GM12878 (cell line): ENCODE measurements around the gene PRL. TPM values are rescaled to one million over a fixed set of nuclear protein-coding genes. Genes with fewer than 3 reads are reported as not detected.

Experiments
- ATAC-seq: fragments of 200-7000 bp; cut with Tn5 transposase; 3 replicates; pipeline ENCODE4 v1.9.1; 2020; ENCODE audit warnings: mild to moderate bottlenecking, moderate library complexity
- BruUV-seq: library from RNA; stranded (reverse); fragments of 400-500 nt; replicated peaks from 2 replicates; lab custom pipeline; 2021; lab: Mats Ljungman, UMichigan
- CTCF ChIA-PET: fragments of 300-600 bp; sonication (Branson Sonifier 250); formaldehyde crosslinking; extraction: SDS; loops from one replicate; lab custom pipeline; 2021; ENCODE audit warnings: inconsistent platforms; lab: Yijun Ruan, JAX
- POLR2A ChIA-PET: fragments of 350-600 bp; formaldehyde crosslinking; extraction: SDS; loops from one replicate; lab custom pipeline; 2021; ENCODE audit warnings: inconsistent platforms; lab: Charles Lee
- RAD21 ChIA-PET: fragments of 300-600 bp; sonication (Branson Sonifier 250); formaldehyde crosslinking; loops from one replicate; lab custom pipeline; 2023; ENCODE audit warnings: antibody characterized with exemption; ENCODE audit not compliant: unreplicated experiment; lab: Charles Lee
- SMC1A ChIA-PET: fragments of 300-600 bp; sonication (Branson Sonifier 250); formaldehyde crosslinking; loops from one replicate; lab custom pipeline; 2023; ENCODE audit not compliant: unreplicated experiment, uncharacterized antibody; lab: Charles Lee
- DNase-seq: peaks from one replicate; pipeline ENCODE4 v3.0.0-alpha.2; 2011; ENCODE audit warnings: low read depth, low spot score
- FAIRE-seq: peaks from 3 replicates; lab custom pipeline; 2011; peaks lifted over from hg19 to GRCh38; lab: Jason Lieb, UNC
- H2AFZ ChIP-seq: 2 replicates; pipeline ENCODE4 v1.6.0; 2011; ENCODE audit warnings: low read depth, low read length, control low read depth; ENCODE audit not compliant: control insufficient read depth
- H3K27ac ChIP-seq: 2 replicates; pipeline ENCODE4 v1.5.1; 2011; ENCODE audit warnings: control low read depth; ENCODE audit not compliant: control insufficient read depth, insufficient read depth
- H3K27me3 ChIP-seq, 2 experiments: replicated peaks in 1 of 2; 2 replicates each; pipeline versions ENCODE4 v1.6.0 to v1.6.1; 2011; ENCODE audit warnings: low read length in 1 of 2; ENCODE audit not compliant: control insufficient read depth in 2 of 2, insufficient read depth in 2 of 2
- H3K36me3 ChIP-seq, 2 experiments: 2 replicates each; pipeline ENCODE4 v1.5.1; 2011; ENCODE audit warnings: low read length in 1 of 2; ENCODE audit not compliant: control insufficient read depth in 2 of 2, insufficient read depth in 2 of 2
- H3K4me1 ChIP-seq: 2 replicates; pipeline ENCODE4 v1.6.1; 2011; ENCODE audit warnings: mild to moderate bottlenecking, low read length, moderate library complexity, mixed read lengths; ENCODE audit not compliant: control insufficient read depth, insufficient read depth
- H3K4me2 ChIP-seq: 2 replicates; pipeline ENCODE4 v1.6.0; 2011; ENCODE audit warnings: control low read depth; ENCODE audit not compliant: control insufficient read depth, insufficient read depth
- H3K4me3 ChIP-seq: fragments of 200-600 bp; sonication (generic); 2 replicates; pipeline ENCODE4 v1.5.1; 2016
- H3K79me2 ChIP-seq: 2 replicates; pipeline ENCODE4 v1.6.0; 2011; ENCODE audit warnings: low read length; ENCODE audit not compliant: control insufficient read depth, insufficient read depth
- H3K9ac ChIP-seq: 2 replicates; pipeline ENCODE4 v1.8.0; 2011; ENCODE audit warnings: low read length, control low read depth, mixed read lengths; ENCODE audit not compliant: control insufficient read depth, insufficient read depth
- H3K9me3 ChIP-seq: replicated peaks from 3 replicates; pipeline ENCODE4 v1.5.1; 2011; ENCODE audit warnings: mild to moderate bottlenecking, low read length; ENCODE audit not compliant: control insufficient read depth, insufficient read depth
- H4K20me1 ChIP-seq: 2 replicates; pipeline ENCODE4 v1.6.0; 2011; ENCODE audit not compliant: control insufficient read depth, insufficient read depth
- ATF7 ChIP-seq: fragments of 450-650 bp; IDR thresholded peaks from 2 replicates; pipeline ENCODE4 v1.6.1; 2016; ENCODE audit warnings: low read depth, mild to moderate bottlenecking
- CHD1 ChIP-seq: IDR thresholded peaks from 2 replicates; pipeline ENCODE4 v1.6.1; 2012; ENCODE audit warnings: low read depth, low read length, improper control_type of control experiment
- GABPA ChIP-seq: IDR thresholded peaks from 2 replicates; pipeline ENCODE4 v1.6.1; 2014; ENCODE audit warnings: antibody characterized with exemption, low read depth, mild to moderate bottlenecking, inconsistent platforms
- GATAD2B ChIP-seq: fragments of 450-650 bp; conservative IDR thresholded peaks from 2 replicates; pipeline ENCODE4 v1.6.1; 2017; ENCODE audit warnings: low read depth, mild to moderate bottlenecking, moderate library complexity
- POU2F2 ChIP-seq: IDR thresholded peaks from 3 replicates; pipeline ENCODE4 v1.6.1; 2011; ENCODE audit warnings: low read depth, mild to moderate bottlenecking, low read length, borderline replicate concordance
- SMAD5 ChIP-seq: IDR thresholded peaks from 2 replicates; pipeline ENCODE4 v1.6.1; 2016; ENCODE audit warnings: antibody characterized with exemption, low read depth
- SMC3 ChIP-seq: IDR thresholded peaks from 2 replicates; pipeline ENCODE4 v1.6.1; 2011; ENCODE audit warnings: low read length, improper control_type of control experiment, borderline replicate concordance
- STAT1 ChIP-seq: fragments of 450-650 bp; conservative IDR thresholded peaks from 2 replicates; pipeline ENCODE4 v1.6.1; 2014; ENCODE audit warnings: antibody characterized with exemption, mild to moderate bottlenecking
- STAT3 ChIP-seq: IDR thresholded peaks from 2 replicates; pipeline ENCODE4 v1.6.1; 2011; ENCODE audit warnings: low read depth, low read length, improper control_type of control experiment
- SUZ12 ChIP-seq: fragments of 200-600 bp; sonication (generic); IDR thresholded peaks from one replicate; pipeline ENCODE4 v1.6.1; 2018; ENCODE audit warnings: antibody characterized with exemption, mild to moderate bottlenecking; ENCODE audit not compliant: unreplicated experiment
- YBX1 ChIP-seq: fragments of 450-650 bp; IDR thresholded peaks from 2 replicates; pipeline ENCODE4 v1.6.1; 2016; ENCODE audit warnings: antibody characterized with exemption
- ZSCAN29 ChIP-seq: fragments of 450-650 bp; IDR thresholded peaks from 2 replicates; pipeline ENCODE4 v1.6.1; 2017; ENCODE audit warnings: mild to moderate bottlenecking, moderate library complexity
- WGBS: methylation state at CpG from one replicate; pipeline ENCODE4 v1.1.6; 2016; ENCODE audit warnings: low lambda C conversion rate; ENCODE audit not compliant: insufficient replicate concordance, insufficient coverage; ENCODE audit errors: missing lambda C conversion rate; 5-methylcytosine and 5-hydroxymethylcytosine counted together
- in situ Hi-C: fragments of 300-500 bp; cut with MboI; formaldehyde crosslinking; loops from 9 replicates; pipeline ENCODE4 v1.14.3; 2018; ENCODE audit warnings: mixed read lengths
- intact Hi-C: fragments of 100-400 bp; cut with micrococcal nuclease; formaldehyde crosslinking; loops from one replicate; pipeline ENCODE4 v1.14.2; 2022; ENCODE audit not compliant: unreplicated experiment
- polyA plus RNA-seq, 11 experiments: library from polyadenylated mRNA; depleted of rRNA in 4 of 11; unstranded in 6 of 11; stranded (reverse) in 5 of 11; fragments of >200 nt; fragmentation: Nextera tagmentation in 4 of 11; fragmentation: Illumina TruSeq in 1 of 11; extraction: Ambion mirVana in 4 of 11; extraction: Trizol in 1 of 11; gene quantifications; 1 replicate in 1 of 11; 2 replicates in 10 of 11; pipeline versions ENCODE4 v1.2.1 to v1.2.3, GENCODE V29; 2011 to 2016; ENCODE audit warnings: inconsistent platforms in 2 of 11, missing spikeins in 2 of 11, low read depth in 1 of 11
- total RNA-seq, 4 experiments: library from RNA; depleted of rRNA in 3 of 4; stranded (reverse); fragments of >200 nt in 3 of 4; fragmentation: Illumina TruSeq in 1 of 4; extraction: Trizol in 1 of 4; gene quantifications; 2 replicates each; pipeline versions ENCODE4 v1.2.1 to v1.2.3, GENCODE V29; 2013 to 2021
- TF ChIP-seq, protein P1 (sequence below): IDR thresholded peaks from 2 replicates; pipeline ENCODE4 v1.6.1; 2012; ENCODE audit warnings: low read depth, low read length, improper control_type of control experiment

The PRL gene
- total and polyA plus RNA-seq, 10 of the 15 experiments (the other 5 are each of a cell fraction or from before 2014, with no cell fraction given), result 0.05 to 34.9 (median 23.5) TPM

GRCh38 chr6:22326500-22326899 is 29.7 kb upstream of the PRL start:
- Histone ChIP-seq H3K4me3 (no peak overlapping the region), H3K9ac (no peak overlapping the region), H3K27me3 (no peaks in the 10 kb centered on the region), H2AFZ (no peak overlapping the region; the same call in 1 of the 2 replicates), H4K20me1 (no peaks in the 10 kb centered on the region), H3K27ac (no peak overlapping the region), H3K4me1 (peaks cover 8% of the 10 kb centered on the region), H3K4me2 (no peak overlapping the region), H3K36me3 (no peaks in the 10 kb centered on the region), H3K79me2 (no peaks in the 10 kb centered on the region), H3K9me3 (no peaks in the 10 kb centered on the region; the same call in 1 of the 3 replicates)
- DNase-seq (no peak), ATAC-seq (no peak), FAIRE-seq (no peak)
- ChIA-PET SMC1A (interaction anchor here (0.9 to 1.7 kb wide), 2 partner anchors 11 to 18 kb away, joined by 3 to 5 read pairs; no protein-coding TSS in a partner anchor), CTCF (no interaction called here), POLR2A (no interaction called here), RAD21 (no interaction called here)
- BruUV-seq, result no TSS peak
- intact Hi-C loops, result no loop called here
- WGBS, result 23% methylated on average over 6 of the region's 6 CpGs
- in situ Hi-C loops, result no loop called here
- TF ChIP-seq YBX1 (no peak), CHD1 (no peak), ZSCAN29 (no peak), GATAD2B (no peak), POU2F2 (no peak), STAT1 (no peak), STAT3 (no peak), SUZ12 (no peak), SMC3 (no peak), GABPA (no peak), SMAD5 (no peak), ATF7 (no peak)
- TF ChIP-seq, protein P1, sequence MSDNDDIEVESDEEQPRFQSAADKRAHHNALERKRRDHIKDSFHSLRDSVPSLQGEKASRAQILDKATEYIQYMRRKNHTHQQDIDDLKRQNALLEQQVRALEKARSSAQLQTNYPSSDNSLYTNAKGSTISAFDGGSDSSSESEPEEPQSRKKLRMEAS, result no peak
